ENCODE measurements around the gene CARNS1.

- TF ChIP-seq CTCF (IDR thresholded peaks at IDR 0.05; ENCODE audit: poor library complexity) (no peak), EZH2 (IDR thresholded peaks at IDR 0.05; ENCODE audit: borderline replicate concordance) (no peak), EZH2phosphoT487 (IDR thresholded peaks at IDR 0.05; ENCODE audit: low read depth, severe bottlenecking, unreplicated experiment) (no peak)
Measured at GRCh38 chr11:67472882-67473281, 57.4 kb downstream of the CARNS1 start.

Data from hepatocyte (in vitro differentiated cells).